GM12878 (cell line): ENCODE results near the gene HOOK1. TPM values are rescaled to one million over a fixed set of nuclear protein-coding genes. Genes with fewer than 3 reads are reported as not detected.

ENCODE experiments used
- BHLHE40 ChIP-seq, 2 experiments: fragments of 450-650 bp in 1 of 2; IDR thresholded peaks; 2 replicates each; pipeline ENCODE4 v1.6.1; 2011 to 2017; ENCODE audit warnings: low read depth in 2 of 2, borderline replicate concordance in 1 of 2, improper control_type of control experiment in 1 of 2, low read length in 1 of 2, mild to moderate bottlenecking in 1 of 2
- EP300 ChIP-seq, 2 experiments: fragments of 150-350 bp in 1 of 2; IDR thresholded peaks; 2 replicates each; pipeline ENCODE4 v1.6.1; 2011 to 2012; ENCODE audit warnings: low read depth in 2 of 2, low read length in 2 of 2, borderline replicate concordance in 1 of 2, improper control_type of control experiment in 1 of 2, inconsistent platforms in 1 of 2; ENCODE audit not compliant: control insufficient read depth in 1 of 2
- JUND ChIP-seq: IDR thresholded peaks from 2 replicates; pipeline ENCODE4 v1.6.1; 2012; ENCODE audit warnings: low read depth, mild to moderate bottlenecking, low read length, improper control_type of control experiment, moderate library complexity
- NFYA ChIP-seq: IDR thresholded peaks from 2 replicates; pipeline ENCODE4 v1.6.1; 2011; ENCODE audit warnings: low read depth, mild to moderate bottlenecking, low read length, improper control_type of control experiment, borderline replicate concordance
- PML ChIP-seq: IDR thresholded peaks from 2 replicates; pipeline ENCODE4 v1.6.1; 2012; ENCODE audit warnings: low read length, inconsistent platforms
- RAD51 ChIP-seq: fragments of 450-650 bp; IDR thresholded peaks from 2 replicates; pipeline ENCODE4 v1.6.1; 2016; ENCODE audit warnings: moderate library complexity, mild to moderate bottlenecking, inconsistent platforms
- RELA ChIP-seq: fragments of 450-650 bp; IDR thresholded peaks from 2 replicates; pipeline ENCODE4 v1.8.0; 2014; ENCODE audit warnings: borderline replicate concordance; ENCODE audit not compliant: partially characterized antibody
- TAF1 ChIP-seq: IDR thresholded peaks from 2 replicates; pipeline ENCODE4 v1.6.1; 2011; ENCODE audit warnings: mild to moderate bottlenecking, low read depth, low read length, borderline replicate concordance
- TBL1XR1 ChIP-seq: IDR thresholded peaks from 2 replicates; pipeline ENCODE4 v1.6.1; 2012; ENCODE audit warnings: low read depth, low read length, improper control_type of control experiment
- YY1 ChIP-seq: IDR thresholded peaks from 2 replicates; pipeline ENCODE4 v1.6.1; 2011; ENCODE audit warnings: low read depth, mild to moderate bottlenecking, low read length
- ZBTB40 ChIP-seq: fragments of 450-650 bp; IDR thresholded peaks from 2 replicates; pipeline ENCODE4 v1.6.1; 2016; ENCODE audit warnings: mild to moderate bottlenecking, moderate library complexity, borderline replicate concordance
- polyA plus RNA-seq, 11 experiments: library from polyadenylated mRNA; depleted of rRNA in 4 of 11; unstranded in 6 of 11; stranded (reverse) in 5 of 11; fragments of >200 nt; fragmentation: Nextera tagmentation in 4 of 11; fragmentation: Illumina TruSeq in 1 of 11; extraction: Ambion mirVana in 4 of 11; extraction: Trizol in 1 of 11; gene quantifications; 1 replicate in 1 of 11; 2 replicates in 10 of 11; pipeline versions ENCODE4 v1.2.1 to v1.2.3, GENCODE V29; 2011 to 2016; ENCODE audit warnings: inconsistent platforms in 2 of 11, missing spikeins in 2 of 11, low read depth in 1 of 11
- total RNA-seq, 4 experiments: library from RNA; depleted of rRNA in 3 of 4; stranded (reverse); fragments of >200 nt in 3 of 4; fragmentation: Illumina TruSeq in 1 of 4; extraction: Trizol in 1 of 4; gene quantifications; 2 replicates each; pipeline versions ENCODE4 v1.2.1 to v1.2.3, GENCODE V29; 2013 to 2021

The HOOK1 gene
- total and polyA plus RNA-seq, 10 of the 15 experiments (the other 5 are each of a cell fraction or from before 2014, with no cell fraction given) = 1.4 to 15.4 (median 3.7) TPM

- TF ChIP-seq TAF1 (no peak), NFYA (no peak), ZBTB40 (no peak), RAD51 (no peak), YY1 (no peak), RELA (no peak), JUND (no peak), EP300 (IDR thresholded peaks at IDR 0.05; ENCODE audit: borderline replicate concordance in 1 of 2, control insufficient read depth in 1 of 2, low read depth in 2 of 2, low read length in 2 of 2) (no peak), PML (no peak), TBL1XR1 (no peak), BHLHE40 (IDR thresholded peaks at IDR 0.05; ENCODE audit: borderline replicate concordance in 1 of 2, low read depth in 2 of 2, low read length in 1 of 2) (no peak)
Observed at GRCh38 chr1:59833022-59833421, 18.3 kb downstream of the HOOK1 start (continued).
